ENCODE data around the gene SPOCK3.
"Not testable (repeated sequence)": the region's sequence is repeated elsewhere in the genome, so short reads cannot be mapped to it uniquely, and the experiment has no call there.

SPOCK3 gene

GRCh38 chr4:167035390-167035789 is 198.9 kb downstream of the SPOCK3 start:
- DNase-seq (ENCODE audit: low read depth in 2 of 2): no peak

GRCh38 chr4:167034983-167035382 is 199.3 kb downstream of the SPOCK3 start:
- no peak for DNase-seq (ENCODE audit: low read depth in 2 of 2)

- no peak for DNase-seq (ENCODE audit: low read depth in 2 of 2)
Observed at GRCh38 chr4:167032871-167033270, 201.4 kb downstream of the SPOCK3 start.

- DNase-seq (ENCODE audit: low read depth in 2 of 2): no peak
Observed at GRCh38 chr4:167031534-167032156, 202.6 kb downstream of the SPOCK3 start.

GRCh38 chr4:167028976-167029375 is 205.3 kb downstream of the SPOCK3 start:
- no peak for DNase-seq (ENCODE audit: low read depth in 2 of 2)

GRCh38 chr4:167025670-167026069 is 208.6 kb downstream of the SPOCK3 start:
- DNase-seq (ENCODE audit: low read depth in 2 of 2): no peak

- no peak for DNase-seq (ENCODE audit: low read depth in 2 of 2)
Observed at GRCh38 chr4:167023364-167023925, 210.8 kb downstream of the SPOCK3 start.

- DNase-seq (ENCODE audit: low read depth in 2 of 2): peak; percentile 8 to 10
Observed at GRCh38 chr4:167021545-167022155, 212.6 kb downstream of the SPOCK3 start.

GRCh38 chr4:167020410-167020809 is 213.9 kb downstream of the SPOCK3 start:
- no peak for DNase-seq (ENCODE audit: low read depth in 2 of 2)

- no peak for DNase-seq (ENCODE audit: low read depth in 2 of 2)
Observed at GRCh38 chr4:167014944-167015343, 219.3 kb downstream of the SPOCK3 start.

- DNase-seq (ENCODE audit: low read depth in 2 of 2): no peak
Observed at GRCh38 chr4:167003326-167003725, 231.0 kb downstream of the SPOCK3 start.

- no peak for DNase-seq (ENCODE audit: low read depth in 2 of 2)
Observed at GRCh38 chr4:167000141-167000852, 234.0 kb downstream of the SPOCK3 start.

- DNase-seq (ENCODE audit: low read depth in 2 of 2): no peak
Observed at GRCh38 chr4:166996216-166996615, 238.1 kb downstream of the SPOCK3 start.

GRCh38 chr4:166994686-166995085 is 239.6 kb downstream of the SPOCK3 start:
- no peak for DNase-seq (ENCODE audit: low read depth in 2 of 2)

GRCh38 chr4:166991006-166991561 is 243.2 kb downstream of the SPOCK3 start:
- DNase-seq (ENCODE audit: low read depth in 2 of 2): no peak

- DNase-seq (ENCODE audit: low read depth in 2 of 2): no peak
Observed at GRCh38 chr4:166989886-166990285, 244.4 kb downstream of the SPOCK3 start.

GRCh38 chr4:166987026-166987425 is 247.3 kb downstream of the SPOCK3 start:
- DNase-seq (ENCODE audit: low read depth in 2 of 2): no peak

- DNase-seq (ENCODE audit: low read depth in 2 of 2): no peak
Observed at GRCh38 chr4:166981847-166982246, 252.4 kb downstream of the SPOCK3 start.

- no peak for DNase-seq (ENCODE audit: low read depth in 2 of 2)
Observed at GRCh38 chr4:166980419-166980818, 253.9 kb downstream of the SPOCK3 start.

- DNase-seq (ENCODE audit: low read depth in 2 of 2): no peak
Observed at GRCh38 chr4:166977596-166977995, 256.7 kb downstream of the SPOCK3 start.

GRCh38 chr4:166972071-166972470 is 262.2 kb downstream of the SPOCK3 start:
- no peak for DNase-seq (ENCODE audit: low read depth in 2 of 2)

- DNase-seq (ENCODE audit: low read depth in 2 of 2): not testable (repeated sequence)
Observed at GRCh38 chr4:166968219-166968618, 266.1 kb downstream of the SPOCK3 start.
